ENCODE data around the gene CCDC27.

DNA sequence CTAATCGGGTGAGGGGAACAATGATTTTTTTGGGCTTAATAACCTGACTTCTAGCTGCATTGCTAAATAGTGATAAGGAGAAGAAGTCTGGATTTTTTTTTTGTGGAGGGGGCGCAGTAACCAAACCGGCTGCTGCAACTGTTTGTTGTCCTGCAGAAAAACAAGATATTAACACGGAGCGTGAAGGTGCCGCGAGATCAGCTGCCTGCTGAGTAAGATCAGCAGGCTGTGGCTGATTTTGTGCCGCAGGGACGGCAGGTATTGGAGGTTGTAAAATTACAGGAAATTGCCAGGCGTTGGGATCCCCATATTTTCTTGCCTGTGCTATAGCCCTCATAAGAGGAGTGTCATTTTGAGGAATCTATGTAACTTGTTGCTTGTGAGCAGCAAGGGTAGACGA, 52.8 kb downstream of the CCDC27 start:
- TF ChIP-seq RAD21 (IDR thresholded peaks at IDR 0.05; ENCODE audit: low read depth) (no peak), YY1 (IDR thresholded peaks at IDR 0.05; ENCODE audit: extremely low read depth, insufficient replicate concordance, low read depth, low read length) (no peak), EZH2 (IDR thresholded peaks at IDR 0.05) (no peak), SRF (IDR thresholded peaks at IDR 0.05; ENCODE audit: low read depth) (no peak), POLR2A (IDR thresholded peaks at IDR 0.05; ENCODE audit: borderline replicate concordance, extremely low read depth, insufficient read depth, insufficient read length) (no peak)
- TF ChIP-seq, protein P1, sequence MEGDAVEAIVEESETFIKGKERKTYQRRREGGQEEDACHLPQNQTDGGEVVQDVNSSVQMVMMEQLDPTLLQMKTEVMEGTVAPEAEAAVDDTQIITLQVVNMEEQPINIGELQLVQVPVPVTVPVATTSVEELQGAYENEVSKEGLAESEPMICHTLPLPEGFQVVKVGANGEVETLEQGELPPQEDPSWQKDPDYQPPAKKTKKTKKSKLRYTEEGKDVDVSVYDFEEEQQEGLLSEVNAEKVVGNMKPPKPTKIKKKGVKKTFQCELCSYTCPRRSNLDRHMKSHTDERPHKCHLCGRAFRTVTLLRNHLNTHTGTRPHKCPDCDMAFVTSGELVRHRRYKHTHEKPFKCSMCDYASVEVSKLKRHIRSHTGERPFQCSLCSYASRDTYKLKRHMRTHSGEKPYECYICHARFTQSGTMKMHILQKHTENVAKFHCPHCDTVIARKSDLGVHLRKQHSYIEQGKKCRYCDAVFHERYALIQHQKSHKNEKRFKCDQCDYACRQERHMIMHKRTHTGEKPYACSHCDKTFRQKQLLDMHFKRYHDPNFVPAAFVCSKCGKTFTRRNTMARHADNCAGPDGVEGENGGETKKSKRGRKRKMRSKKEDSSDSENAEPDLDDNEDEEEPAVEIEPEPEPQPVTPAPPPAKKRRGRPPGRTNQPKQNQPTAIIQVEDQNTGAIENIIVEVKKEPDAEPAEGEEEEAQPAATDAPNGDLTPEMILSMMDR (IDR thresholded peaks at IDR 0.05 in 2 of 3, conservative IDR thresholded peaks at IDR 0.05 in 1 of 3; ENCODE audit: borderline replicate concordance in 1 of 3, insufficient read depth in 1 of 3, low read depth in 2 of 3, low read length in 2 of 3) = no peak
- TF ChIP-seq, protein P2, sequence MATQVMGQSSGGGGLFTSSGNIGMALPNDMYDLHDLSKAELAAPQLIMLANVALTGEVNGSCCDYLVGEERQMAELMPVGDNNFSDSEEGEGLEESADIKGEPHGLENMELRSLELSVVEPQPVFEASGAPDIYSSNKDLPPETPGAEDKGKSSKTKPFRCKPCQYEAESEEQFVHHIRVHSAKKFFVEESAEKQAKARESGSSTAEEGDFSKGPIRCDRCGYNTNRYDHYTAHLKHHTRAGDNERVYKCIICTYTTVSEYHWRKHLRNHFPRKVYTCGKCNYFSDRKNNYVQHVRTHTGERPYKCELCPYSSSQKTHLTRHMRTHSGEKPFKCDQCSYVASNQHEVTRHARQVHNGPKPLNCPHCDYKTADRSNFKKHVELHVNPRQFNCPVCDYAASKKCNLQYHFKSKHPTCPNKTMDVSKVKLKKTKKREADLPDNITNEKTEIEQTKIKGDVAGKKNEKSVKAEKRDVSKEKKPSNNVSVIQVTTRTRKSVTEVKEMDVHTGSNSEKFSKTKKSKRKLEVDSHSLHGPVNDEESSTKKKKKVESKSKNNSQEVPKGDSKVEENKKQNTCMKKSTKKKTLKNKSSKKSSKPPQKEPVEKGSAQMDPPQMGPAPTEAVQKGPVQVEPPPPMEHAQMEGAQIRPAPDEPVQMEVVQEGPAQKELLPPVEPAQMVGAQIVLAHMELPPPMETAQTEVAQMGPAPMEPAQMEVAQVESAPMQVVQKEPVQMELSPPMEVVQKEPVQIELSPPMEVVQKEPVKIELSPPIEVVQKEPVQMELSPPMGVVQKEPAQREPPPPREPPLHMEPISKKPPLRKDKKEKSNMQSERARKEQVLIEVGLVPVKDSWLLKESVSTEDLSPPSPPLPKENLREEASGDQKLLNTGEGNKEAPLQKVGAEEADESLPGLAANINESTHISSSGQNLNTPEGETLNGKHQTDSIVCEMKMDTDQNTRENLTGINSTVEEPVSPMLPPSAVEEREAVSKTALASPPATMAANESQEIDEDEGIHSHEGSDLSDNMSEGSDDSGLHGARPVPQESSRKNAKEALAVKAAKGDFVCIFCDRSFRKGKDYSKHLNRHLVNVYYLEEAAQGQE (IDR thresholded peaks at IDR 0.05; ENCODE audit: low read depth) = no peak
- TF ChIP-seq, protein P3, sequence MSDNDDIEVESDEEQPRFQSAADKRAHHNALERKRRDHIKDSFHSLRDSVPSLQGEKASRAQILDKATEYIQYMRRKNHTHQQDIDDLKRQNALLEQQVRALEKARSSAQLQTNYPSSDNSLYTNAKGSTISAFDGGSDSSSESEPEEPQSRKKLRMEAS (IDR thresholded peaks at IDR 0.05) = no peak

Data from HCT116 (cell line).